ENCODE results near the gene SHANK1.

Gene SHANK1

DNA sequence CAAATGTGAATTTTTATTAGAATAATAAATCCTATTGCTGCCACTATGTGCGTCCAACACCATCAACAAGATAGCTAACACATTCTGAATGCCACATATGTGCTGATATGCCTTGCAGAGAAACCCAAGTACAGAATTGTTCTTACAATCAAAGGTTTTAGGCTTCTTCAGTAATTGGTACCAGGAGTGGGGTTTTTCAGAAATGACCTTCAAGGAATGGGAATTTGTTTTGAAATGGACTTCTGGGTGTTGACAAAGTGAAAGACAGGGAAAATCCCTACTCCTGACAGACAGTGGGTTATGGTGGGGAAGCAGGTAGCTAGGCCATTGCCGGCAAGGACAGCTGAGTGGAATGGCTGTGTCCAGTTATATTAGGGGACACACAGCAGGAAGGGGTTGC lies 85.6 kb downstream of the SHANK1 start:
- TF ChIP-seq, protein P1, sequence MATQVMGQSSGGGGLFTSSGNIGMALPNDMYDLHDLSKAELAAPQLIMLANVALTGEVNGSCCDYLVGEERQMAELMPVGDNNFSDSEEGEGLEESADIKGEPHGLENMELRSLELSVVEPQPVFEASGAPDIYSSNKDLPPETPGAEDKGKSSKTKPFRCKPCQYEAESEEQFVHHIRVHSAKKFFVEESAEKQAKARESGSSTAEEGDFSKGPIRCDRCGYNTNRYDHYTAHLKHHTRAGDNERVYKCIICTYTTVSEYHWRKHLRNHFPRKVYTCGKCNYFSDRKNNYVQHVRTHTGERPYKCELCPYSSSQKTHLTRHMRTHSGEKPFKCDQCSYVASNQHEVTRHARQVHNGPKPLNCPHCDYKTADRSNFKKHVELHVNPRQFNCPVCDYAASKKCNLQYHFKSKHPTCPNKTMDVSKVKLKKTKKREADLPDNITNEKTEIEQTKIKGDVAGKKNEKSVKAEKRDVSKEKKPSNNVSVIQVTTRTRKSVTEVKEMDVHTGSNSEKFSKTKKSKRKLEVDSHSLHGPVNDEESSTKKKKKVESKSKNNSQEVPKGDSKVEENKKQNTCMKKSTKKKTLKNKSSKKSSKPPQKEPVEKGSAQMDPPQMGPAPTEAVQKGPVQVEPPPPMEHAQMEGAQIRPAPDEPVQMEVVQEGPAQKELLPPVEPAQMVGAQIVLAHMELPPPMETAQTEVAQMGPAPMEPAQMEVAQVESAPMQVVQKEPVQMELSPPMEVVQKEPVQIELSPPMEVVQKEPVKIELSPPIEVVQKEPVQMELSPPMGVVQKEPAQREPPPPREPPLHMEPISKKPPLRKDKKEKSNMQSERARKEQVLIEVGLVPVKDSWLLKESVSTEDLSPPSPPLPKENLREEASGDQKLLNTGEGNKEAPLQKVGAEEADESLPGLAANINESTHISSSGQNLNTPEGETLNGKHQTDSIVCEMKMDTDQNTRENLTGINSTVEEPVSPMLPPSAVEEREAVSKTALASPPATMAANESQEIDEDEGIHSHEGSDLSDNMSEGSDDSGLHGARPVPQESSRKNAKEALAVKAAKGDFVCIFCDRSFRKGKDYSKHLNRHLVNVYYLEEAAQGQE (IDR thresholded peaks at IDR 0.05; ENCODE audit: insufficient read depth in 1 of 2, low read depth in 2 of 2, low read length in 2 of 2) = no peak
- TF ChIP-seq FOXP2 (optimal IDR thresholded peaks at IDR 0.05; ENCODE audit: borderline replicate concordance, extremely low read depth, extremely low read length, insufficient read depth) (no peak), SIN3A (IDR thresholded peaks at IDR 0.05; ENCODE audit: borderline replicate concordance, insufficient read depth, low read length) (no peak), TAF1 (IDR thresholded peaks at IDR 0.05; ENCODE audit: borderline replicate concordance, insufficient read depth, low read length) (no peak), POLR2AphosphoS5 (IDR thresholded peaks at IDR 0.05; ENCODE audit: low read depth, low read length) (no peak)

DNA sequence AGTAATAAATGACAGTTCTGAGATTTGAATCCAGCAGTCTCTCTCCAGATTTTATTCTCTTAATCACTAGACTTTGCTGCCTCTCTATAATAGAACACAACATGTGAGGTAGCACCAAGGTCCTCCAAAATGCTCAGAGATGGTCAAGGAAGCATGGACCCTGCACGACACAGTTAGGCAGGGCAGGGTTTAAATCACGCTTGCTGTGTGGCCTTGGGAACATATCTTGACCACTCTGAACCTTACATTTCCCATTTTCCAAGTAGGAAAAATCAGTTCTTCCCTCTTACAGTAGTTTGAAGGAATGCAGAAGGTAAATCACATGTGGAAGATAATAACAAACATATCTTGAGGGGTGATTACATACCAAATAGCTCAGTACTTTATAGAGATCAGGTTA lies 86.2 kb downstream of the SHANK1 start:
- TF ChIP-seq, protein P1 (IDR thresholded peaks at IDR 0.05; ENCODE audit: insufficient read depth in 1 of 2, low read depth in 2 of 2, low read length in 2 of 2) = no peak
- TF ChIP-seq POLR2AphosphoS5 (IDR thresholded peaks at IDR 0.05; ENCODE audit: low read depth, low read length) (no peak), TAF1 (IDR thresholded peaks at IDR 0.05; ENCODE audit: borderline replicate concordance, insufficient read depth, low read length) (no peak), SIN3A (IDR thresholded peaks at IDR 0.05; ENCODE audit: borderline replicate concordance, insufficient read depth, low read length) (no peak), FOXP2 (optimal IDR thresholded peaks at IDR 0.05; ENCODE audit: borderline replicate concordance, extremely low read depth, extremely low read length, insufficient read depth) (no peak)

- TF ChIP-seq, protein P1 (IDR thresholded peaks at IDR 0.05; ENCODE audit: insufficient read depth in 1 of 2, low read depth in 2 of 2, low read length in 2 of 2) = no peak
- TF ChIP-seq SIN3A (IDR thresholded peaks at IDR 0.05; ENCODE audit: borderline replicate concordance, insufficient read depth, low read length) = no peak
- TF ChIP-seq POLR2AphosphoS5 (IDR thresholded peaks at IDR 0.05; ENCODE audit: low read depth, low read length) = no peak
- no peak for TF ChIP-seq FOXP2 (optimal IDR thresholded peaks at IDR 0.05; ENCODE audit: borderline replicate concordance, extremely low read depth, extremely low read length, insufficient read depth)
- no peak for TF ChIP-seq TAF1 (IDR thresholded peaks at IDR 0.05; ENCODE audit: borderline replicate concordance, insufficient read depth, low read length)
These were observed 87.3 kb downstream of the SHANK1 start for GRCh38 chr19:50632151-50632835.

DNA sequence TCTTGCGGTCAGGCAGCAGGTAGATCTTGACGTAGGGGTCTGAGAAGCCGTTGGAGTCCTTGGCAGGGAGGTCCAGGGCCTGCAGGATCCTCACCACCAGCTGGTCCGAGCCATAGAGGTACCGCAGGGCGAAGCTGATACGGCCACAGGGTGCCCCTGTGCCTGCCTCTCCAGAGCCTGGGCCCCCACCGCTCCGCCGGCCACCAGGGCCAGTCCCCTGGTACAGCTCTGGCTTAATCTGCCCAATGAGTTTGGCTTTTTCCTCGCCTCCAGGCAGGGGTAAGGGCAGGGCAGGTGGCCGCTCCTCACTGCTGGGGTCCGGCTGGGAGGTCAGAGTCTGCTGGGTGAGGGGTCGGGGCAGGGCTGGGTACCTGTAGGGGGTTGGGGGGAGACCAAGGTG lies 89.8 kb downstream of the SHANK1 start:
- TF ChIP-seq SIN3A (IDR thresholded peaks at IDR 0.05; ENCODE audit: borderline replicate concordance, insufficient read depth, low read length) = no peak
- no peak for TF ChIP-seq FOXP2 (optimal IDR thresholded peaks at IDR 0.05; ENCODE audit: borderline replicate concordance, extremely low read depth, extremely low read length, insufficient read depth)
- no peak for TF ChIP-seq TAF1 (IDR thresholded peaks at IDR 0.05; ENCODE audit: borderline replicate concordance, insufficient read depth, low read length)
- TF ChIP-seq, protein P1 (IDR thresholded peaks at IDR 0.05; ENCODE audit: insufficient read depth in 1 of 2, low read depth in 2 of 2, low read length in 2 of 2) = no peak
- TF ChIP-seq POLR2AphosphoS5 (IDR thresholded peaks at IDR 0.05; ENCODE audit: low read depth, low read length) = no peak

Data from PFSK-1 (cell line).